WTC11 (cell line): Measurements from ENCODE around the gene PCDHA13. TPM values are rescaled to one million over a fixed set of nuclear protein-coding genes. Genes with fewer than 3 reads are reported as not detected.

Experiments used
- E2F1 ChIP-seq: sonication (generic); formaldehyde crosslinking; IDR thresholded peaks from 2 replicates; pipeline ENCODE4 v1.8.0; 2022; ENCODE audit warnings: mild to moderate bottlenecking, missing genetic modification reagents
- E2F4 ChIP-seq: sonication (generic); formaldehyde crosslinking; IDR thresholded peaks from 2 replicates; pipeline ENCODE4 v1.8.1; 2022; ENCODE audit warnings: low read depth, mild to moderate bottlenecking, moderate library complexity, missing genetic modification reagents, borderline replicate concordance
- ELF4 ChIP-seq: sonication (generic); formaldehyde crosslinking; IDR thresholded peaks from 2 replicates; pipeline ENCODE4 v1.8.1; 2022; ENCODE audit warnings: low read depth, mild to moderate bottlenecking, moderate library complexity, missing genetic modification reagents
- FOXK1 ChIP-seq: sonication (generic); formaldehyde crosslinking; IDR thresholded peaks from 2 replicates; pipeline ENCODE4 v1.8.0; 2022; ENCODE audit warnings: mild to moderate bottlenecking, moderate library complexity, missing genetic modification reagents
- JAZF1 ChIP-seq: fragments of 250-450 bp; sonication (Bioruptor Pico); IDR thresholded peaks from 2 replicates; pipeline ENCODE4 v1.9.0; 2021; ENCODE audit warnings: moderate library complexity, mild to moderate bottlenecking, inconsistent platforms
- JUN ChIP-seq: sonication (generic); formaldehyde crosslinking; IDR thresholded peaks from 2 replicates; pipeline ENCODE4 v1.8.0; 2023; ENCODE audit warnings: mild to moderate bottlenecking, missing genetic modification reagents
- NFATC4 ChIP-seq: fragments of 250-450 bp; sonication (Bioruptor Pico); IDR thresholded peaks from 2 replicates; pipeline ENCODE4 v1.9.0; 2021; ENCODE audit warnings: mild to moderate bottlenecking
- NFE2L1 ChIP-seq: sonication (generic); formaldehyde crosslinking; IDR thresholded peaks from 2 replicates; pipeline ENCODE4 v1.8.1; 2023; ENCODE audit warnings: missing genetic modification reagents
- NR1H2 ChIP-seq: sonication (generic); formaldehyde crosslinking; IDR thresholded peaks from 2 replicates; pipeline ENCODE4 v1.9.0; 2021; ENCODE audit warnings: mild to moderate bottlenecking, moderate library complexity, missing genetic modification reagents
- PRDM15 ChIP-seq: sonication (generic); formaldehyde crosslinking; IDR thresholded peaks from 2 replicates; pipeline ENCODE4 v1.8.0; 2022; ENCODE audit warnings: missing genetic modification reagents
- PREB ChIP-seq: sonication (generic); formaldehyde crosslinking; IDR thresholded peaks from 2 replicates; pipeline ENCODE4 v1.8.1; 2022; ENCODE audit warnings: mild to moderate bottlenecking, missing genetic modification reagents, moderate library complexity, borderline replicate concordance
- SMAD3 ChIP-seq: sonication (generic); formaldehyde crosslinking; IDR thresholded peaks from 2 replicates; pipeline ENCODE4 v1.8.0; 2022; ENCODE audit warnings: missing genetic modification reagents, mild to moderate bottlenecking, borderline replicate concordance
- SOX15 ChIP-seq: fragments of 250-450 bp; sonication (Bioruptor Pico); IDR thresholded peaks from 2 replicates; pipeline ENCODE4 v1.9.0; 2021; ENCODE audit warnings: mild to moderate bottlenecking
- STAT6 ChIP-seq: sonication (generic); formaldehyde crosslinking; conservative IDR thresholded peaks from 2 replicates; pipeline ENCODE4 v1.8.1; 2023; ENCODE audit warnings: mild to moderate bottlenecking, low read depth, missing genetic modification reagents, moderate library complexity
- TCF7 ChIP-seq: sonication (generic); formaldehyde crosslinking; IDR thresholded peaks from 2 replicates; pipeline ENCODE4 v1.8.0; 2022; ENCODE audit warnings: mild to moderate bottlenecking, low read depth, missing genetic modification reagents, moderate library complexity
- TEAD1 ChIP-seq: sonication (generic); formaldehyde crosslinking; IDR thresholded peaks from 2 replicates; pipeline ENCODE4 v1.8.0; 2022; ENCODE audit warnings: mild to moderate bottlenecking, missing genetic modification reagents
- USF2 ChIP-seq: sonication (generic); formaldehyde crosslinking; IDR thresholded peaks from 2 replicates; pipeline ENCODE4 v1.8.1; 2023; ENCODE audit warnings: mild to moderate bottlenecking, missing genetic modification reagents, moderate library complexity
- ZBTB43 ChIP-seq: sonication (generic); formaldehyde crosslinking; IDR thresholded peaks from 2 replicates; pipeline ENCODE4 v1.8.1; 2023; ENCODE audit warnings: mild to moderate bottlenecking, missing genetic modification reagents
- ZNF281 ChIP-seq: sonication (generic); formaldehyde crosslinking; IDR thresholded peaks from 2 replicates; pipeline ENCODE4 v1.8.0; 2023; ENCODE audit warnings: mild to moderate bottlenecking, missing genetic modification reagents
- ZSCAN18 ChIP-seq: fragments of 250-450 bp; sonication (Bioruptor Pico); IDR thresholded peaks from 2 replicates; pipeline ENCODE4 v2.1.2; 2022; ENCODE audit warnings: mild to moderate bottlenecking, moderate library complexity
- total RNA-seq: library from RNA; stranded (reverse); gene quantifications from 3 replicates; pipeline ENCODE4 v1.2.3, GENCODE V29; 2021

Gene PCDHA13
- total RNA-seq, 1 experiment from 2014 or later = 3.8 TPM

- TF ChIP-seq STAT6 (no peak), ZNF281 (CRISPR knock-in tag) (no peak), JUN (CRISPR knock-in tag) (no peak), TEAD1 (CRISPR knock-in tag) (peak; percentile 79; the same call in 1 of the 2 replicates), PRDM15 (CRISPR knock-in tag) (peak; percentile 22; the same call in 1 of the 2 replicates), ELF4 (no peak), ZSCAN18 (no peak), TCF7 (CRISPR knock-in tag) (no peak), NR1H2 (CRISPR knock-in tag) (no peak), JAZF1 (no peak), SOX15 (CRISPR knock-in tag) (no peak), USF2 (CRISPR knock-in tag) (0 out of 2 replicates have a peak, but pooled peaks have one; percentile 3), FOXK1 (CRISPR knock-in tag) (peak; percentile 52), PREB (CRISPR knock-in tag) (no peak), NFE2L1 (CRISPR knock-in tag) (no peak; the same call in 1 of the 2 replicates), E2F4 (CRISPR knock-in tag) (no peak), ZBTB43 (peak; percentile 16; the same call in 1 of the 2 replicates), NFATC4 (CRISPR knock-in tag) (no peak), E2F1 (CRISPR knock-in tag) (peak; percentile 36; the same call in 1 of the 2 replicates), SMAD3 (CRISPR knock-in tag) (0 out of 2 replicates have a peak, but pooled peaks have one; percentile 11)
Observed at GRCh38 chr5:140926443-140927227, 44.7 kb downstream of the PCDHA13 start (continued).
